Iris pigment epithelial cell (primary cell): Measurements from ENCODE around the gene TACC3.

Experiments used
- DNase-seq: peaks from one replicate; pipeline ENCODE4 v3.0.0-alpha.2; 2011; ENCODE audit warnings: low read depth

Gene TACC3

DNA sequence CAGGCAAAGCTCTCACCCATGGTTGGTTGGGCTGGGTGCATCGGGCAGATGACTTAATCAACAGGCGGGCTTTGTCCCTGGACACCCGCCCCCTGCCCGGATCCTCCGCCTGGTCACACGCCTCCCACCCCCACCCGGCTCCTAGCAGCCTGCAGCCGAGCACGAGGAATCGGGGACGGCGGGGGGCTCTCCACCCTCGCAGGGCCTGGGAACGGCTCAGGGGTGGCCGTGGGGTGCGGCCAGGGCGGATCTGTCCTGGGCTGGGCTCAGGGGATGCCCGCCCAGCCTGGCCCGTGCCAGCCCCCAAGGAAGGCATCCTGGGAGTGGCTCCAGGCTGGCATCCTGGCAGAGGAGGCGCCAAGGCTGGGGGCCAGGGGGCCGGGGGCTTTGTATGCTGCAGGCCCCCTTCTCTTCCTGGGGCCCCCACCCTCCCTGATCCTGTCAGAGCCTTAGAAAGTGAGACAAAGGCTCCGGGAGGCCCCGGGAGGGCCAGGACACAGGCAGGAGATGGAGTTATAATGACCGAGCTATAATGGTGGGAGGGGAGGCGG lies 39.3 kb downstream of the TACC3 start:
- DNase-seq, result no peak

- DNase-seq, result no peak
These were observed 39.9 kb downstream of the TACC3 start for GRCh38 chr4:1761130-1761689.

- no peak for DNase-seq
These were observed 41.1 kb downstream of the TACC3 start for GRCh38 chr4:1762264-1763010.

DNA sequence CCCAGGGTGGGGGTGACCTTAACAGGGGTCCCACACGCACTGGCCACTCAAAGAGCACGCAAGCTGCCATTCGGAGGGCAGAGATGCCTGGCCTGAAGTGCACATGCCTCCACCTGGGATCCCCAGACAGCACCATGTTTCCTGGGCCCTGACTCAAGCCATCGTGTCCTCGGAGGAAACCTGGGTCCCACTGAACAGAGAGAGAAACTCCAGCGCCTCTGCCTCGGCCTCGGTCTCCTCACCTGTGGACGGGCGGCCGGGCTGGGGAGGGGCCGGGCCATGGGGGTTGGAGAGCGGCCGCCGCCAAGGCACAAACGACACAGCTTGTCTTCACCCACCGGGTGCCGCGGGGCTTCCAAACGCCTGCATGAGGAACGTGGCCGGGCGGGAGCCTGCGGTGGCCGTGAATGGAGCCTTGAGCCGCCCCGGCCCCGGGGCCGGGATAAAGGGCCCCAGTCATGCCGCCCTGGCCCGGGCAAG lies 41.8 kb downstream of the TACC3 start:
- no peak for DNase-seq

DNA sequence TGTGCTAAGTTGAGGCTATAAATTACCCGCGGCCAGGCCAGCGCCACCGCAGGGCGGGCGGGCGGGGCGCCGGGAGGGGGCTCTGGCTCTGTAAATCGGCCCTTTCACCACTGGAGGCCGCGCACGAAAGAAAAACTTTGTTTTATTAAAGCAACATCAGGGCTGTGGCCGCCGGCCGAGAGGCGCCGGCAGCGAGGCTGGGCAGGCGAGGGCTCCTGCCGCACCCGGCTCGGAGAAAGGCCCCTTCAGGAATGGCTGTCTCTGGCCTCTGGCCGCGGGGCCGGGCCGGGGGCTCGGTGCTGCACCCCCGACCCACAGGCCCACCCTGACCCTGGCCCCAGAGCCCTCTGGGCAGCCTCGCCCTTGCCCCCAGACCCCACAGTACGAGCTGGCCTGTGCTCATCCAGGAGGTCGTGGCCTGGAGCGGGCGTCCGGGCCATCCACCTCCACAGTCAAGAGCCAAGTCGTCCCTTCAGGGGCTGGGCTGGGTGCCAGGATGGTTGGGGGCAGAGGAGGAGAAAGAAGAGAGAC lies 42.3 kb downstream of the TACC3 start:
- DNase-seq, result peak; percentile 43

DNA sequence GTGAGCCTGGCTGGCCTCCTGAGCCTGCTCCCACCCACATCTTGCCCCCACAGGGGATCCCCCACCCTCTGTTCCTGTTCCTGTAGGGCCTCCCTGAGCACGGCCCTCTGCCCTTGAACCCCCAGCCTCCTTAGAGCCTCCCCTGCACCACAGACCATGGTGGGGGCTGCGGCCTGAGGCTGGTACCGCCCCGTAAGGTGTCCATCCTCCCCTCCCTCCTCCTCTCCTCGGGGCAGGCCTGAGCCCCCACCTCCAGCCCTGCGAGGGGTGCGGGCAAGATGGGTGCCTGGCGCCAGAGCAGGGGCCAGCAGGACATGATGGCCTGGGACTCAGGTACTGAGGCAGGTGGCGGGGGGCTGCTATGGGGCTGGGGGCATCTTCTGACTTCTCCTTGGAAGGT lies 43.3 kb downstream of the TACC3 start:
- DNase-seq, result no peak

DNA sequence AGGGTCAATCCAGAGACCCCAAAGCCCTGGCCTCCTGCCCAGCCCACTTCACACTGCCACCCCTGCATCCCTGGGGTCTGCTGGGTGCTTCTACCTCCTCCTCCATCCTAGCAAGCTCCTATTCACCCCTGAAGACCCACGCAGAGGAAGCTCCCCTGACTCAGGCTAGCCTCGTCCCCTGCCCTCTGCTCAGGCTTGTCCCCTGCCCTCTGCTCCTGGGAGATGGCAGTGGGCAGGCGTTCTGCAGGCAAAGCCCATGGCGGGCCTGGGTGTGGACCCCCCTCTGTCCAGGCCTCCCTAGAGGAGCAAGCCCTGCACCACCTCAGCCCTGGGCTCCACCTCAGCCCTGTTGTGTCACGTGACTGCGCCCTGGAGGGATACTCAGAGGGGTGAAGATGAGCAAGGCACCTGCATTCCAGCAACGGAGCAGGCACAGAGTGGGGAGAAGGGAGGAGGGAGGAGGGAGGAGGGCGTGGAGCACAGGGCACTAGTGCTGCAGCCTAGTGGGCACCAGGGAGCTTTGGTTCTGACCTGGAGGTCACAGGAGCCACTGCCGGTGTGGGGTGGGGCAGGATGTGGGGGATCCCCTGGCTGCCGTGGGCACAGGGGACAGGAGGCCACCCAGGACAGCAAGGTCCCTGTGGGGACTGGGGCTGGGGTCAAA lies 44.2 kb downstream of the TACC3 start:
- DNase-seq, result no peak

DNA sequence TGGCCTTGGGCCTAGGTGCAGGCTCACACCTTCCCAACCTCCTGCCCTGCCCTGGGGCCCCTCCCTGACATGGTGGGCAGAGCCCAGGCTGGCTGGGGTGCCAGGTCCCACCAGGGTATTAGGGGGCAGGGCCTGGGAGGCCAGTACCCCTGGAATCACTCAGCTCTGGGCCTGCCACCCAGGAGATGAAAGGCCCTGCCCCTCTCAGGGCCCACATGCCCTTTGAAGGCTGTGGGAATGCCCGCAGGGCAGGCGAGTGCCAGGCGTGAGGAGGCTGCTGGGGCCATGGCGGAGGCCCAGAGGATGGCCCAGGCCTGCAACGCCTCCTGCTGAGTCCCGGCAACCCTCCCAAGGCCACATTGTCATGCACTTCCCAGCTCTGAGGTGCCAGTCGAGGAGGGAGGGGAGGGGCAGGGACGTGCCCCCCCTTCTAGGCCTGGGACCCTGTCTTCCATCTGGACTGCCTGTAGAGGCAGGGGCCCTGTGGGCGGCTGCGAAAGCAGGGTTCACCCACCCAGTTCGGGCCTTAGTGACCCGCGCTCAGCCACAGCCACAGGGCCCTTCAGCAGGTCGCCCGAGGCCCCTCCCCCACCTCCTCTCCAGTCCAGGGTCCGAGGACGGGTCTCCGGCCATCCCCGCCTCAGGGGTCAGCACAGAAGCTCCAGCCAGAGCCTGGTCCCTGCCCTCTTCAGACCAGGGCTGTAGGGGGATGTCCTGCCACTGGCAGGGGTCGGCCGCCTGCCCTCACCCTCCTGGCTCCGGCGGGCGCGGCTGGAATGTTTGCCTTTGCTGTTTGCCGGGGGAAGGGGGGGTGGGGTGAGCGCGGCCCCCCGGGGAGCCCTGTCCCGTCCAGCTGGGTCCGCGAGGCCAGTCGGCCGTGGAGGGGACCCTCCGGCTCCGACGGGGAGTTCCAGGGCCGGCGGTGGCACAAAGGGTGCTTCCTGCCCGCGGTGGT lies 45.1 kb downstream of the TACC3 start:
- DNase-seq, result no peak

DNA sequence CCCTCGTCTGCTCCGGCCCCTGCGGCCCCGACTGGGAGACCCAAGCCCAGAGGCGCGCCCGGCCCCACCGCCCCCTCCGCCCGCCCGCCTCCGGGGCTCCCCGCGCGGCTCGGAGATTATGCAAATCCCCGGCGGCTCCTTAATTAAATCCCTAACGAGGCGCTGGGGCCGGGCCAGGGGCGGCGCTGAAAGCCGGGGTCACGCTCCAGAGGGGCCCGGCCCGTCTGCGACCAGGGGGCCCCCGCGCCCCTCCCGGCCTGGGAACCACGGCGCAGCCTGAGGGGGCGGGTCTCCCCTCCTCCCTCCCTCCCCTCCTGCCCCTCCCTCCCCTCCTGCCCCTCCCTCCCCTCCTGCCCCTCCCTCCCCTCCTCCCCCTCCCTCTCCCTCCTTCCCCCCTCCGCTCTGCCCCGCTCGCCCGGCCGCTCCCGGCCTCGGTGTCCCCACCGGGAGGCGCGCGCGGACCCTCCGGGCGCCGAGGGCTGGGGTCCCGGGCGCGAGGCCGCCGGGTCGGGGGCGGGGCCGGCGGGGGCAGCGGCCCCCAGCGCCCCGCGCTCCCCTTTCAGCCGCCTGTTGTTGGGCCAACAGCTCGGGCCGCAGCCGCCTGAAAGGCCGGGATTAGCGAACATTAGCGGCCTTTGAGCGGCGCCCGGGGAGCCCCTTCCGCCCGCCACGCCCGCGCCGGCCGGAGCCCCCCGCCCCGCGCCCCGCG lies 45.9 kb downstream of the TACC3 start:
- DNase-seq, result no peak

GRCh38 chr4:1767770-1768366 lies 46.5 kb downstream of the TACC3 start:
- DNase-seq, result peak; percentile 36

DNA sequence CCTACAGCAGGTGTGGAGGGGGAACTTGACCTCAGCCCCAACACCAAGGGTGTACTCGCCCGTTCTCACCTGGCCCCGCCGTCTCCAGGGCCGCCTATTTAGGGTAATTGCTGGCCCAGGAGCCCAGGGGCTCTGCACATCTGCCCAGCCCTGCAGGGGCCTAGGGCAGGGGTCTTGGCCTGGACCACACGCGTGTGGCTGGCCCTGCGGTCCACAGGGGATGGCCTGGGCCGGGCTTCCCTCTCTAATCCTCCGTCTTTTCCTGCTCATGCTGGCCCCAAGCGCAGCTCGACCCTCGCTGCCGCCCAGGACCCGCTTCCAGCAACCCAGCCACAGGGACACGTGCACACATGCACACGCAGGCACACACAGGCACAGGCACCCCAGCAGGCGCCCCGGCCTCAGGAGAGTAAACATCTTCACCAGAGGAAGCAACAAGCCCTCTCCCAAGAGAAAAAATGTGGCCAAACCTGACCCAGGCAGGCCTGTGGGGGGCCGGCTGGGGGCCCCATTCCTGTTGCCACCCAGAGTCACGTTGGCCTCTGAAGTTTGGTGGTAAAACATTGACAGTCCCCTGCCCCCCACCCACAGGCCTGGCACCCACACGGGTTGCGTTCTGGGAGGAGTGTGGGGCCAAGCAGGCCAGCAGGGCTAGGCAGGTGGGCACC lies 47.2 kb downstream of the TACC3 start:
- DNase-seq, result no peak

- DNase-seq, result no peak
These were observed 48.4 kb downstream of the TACC3 start for GRCh38 chr4:1769692-1770091.

DNA sequence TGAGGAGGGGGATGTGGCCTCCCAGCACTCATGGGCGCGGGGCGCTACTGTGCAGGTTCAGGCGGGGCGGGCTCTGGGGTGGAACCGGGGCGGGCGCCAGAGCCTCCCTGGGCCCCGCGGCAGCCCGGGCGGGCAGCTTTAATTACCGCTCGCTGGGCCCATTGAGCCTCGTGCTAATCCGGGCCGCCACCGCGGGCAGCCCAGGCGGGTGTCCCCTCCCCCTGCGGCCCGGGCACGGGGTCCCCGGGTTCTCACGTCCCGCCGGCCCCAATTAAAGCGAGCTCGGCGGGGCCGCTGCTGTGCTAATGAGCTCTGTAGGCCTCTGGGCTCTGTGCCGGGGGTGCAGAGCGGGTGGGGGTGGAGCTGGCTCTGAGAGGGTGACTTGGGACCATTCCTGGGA lies 48.9 kb downstream of the TACC3 start:
- DNase-seq, result no peak

DNA sequence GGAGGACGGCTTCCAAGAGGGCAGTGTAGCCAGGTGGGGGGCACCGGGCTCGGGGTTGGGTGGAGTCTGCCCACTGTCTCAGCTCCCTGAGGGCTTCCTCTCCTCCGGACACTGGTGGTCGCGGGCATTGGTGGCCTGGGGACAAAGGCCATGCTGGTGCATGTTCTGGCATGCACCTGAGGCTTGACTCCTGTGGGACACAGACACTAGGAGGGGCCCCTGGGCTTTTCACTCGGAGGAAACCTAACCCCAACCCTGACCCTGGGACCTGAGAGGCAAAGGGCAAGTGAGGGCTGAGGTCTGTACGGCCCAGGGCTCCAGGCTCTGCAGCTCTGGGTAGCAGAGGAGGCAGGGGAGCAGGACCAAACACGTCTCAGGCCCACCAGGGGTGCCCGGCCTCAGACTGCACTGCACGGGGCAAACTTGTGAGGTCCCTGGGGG lies 49.5 kb downstream of the TACC3 start:
- no peak for DNase-seq

DNA sequence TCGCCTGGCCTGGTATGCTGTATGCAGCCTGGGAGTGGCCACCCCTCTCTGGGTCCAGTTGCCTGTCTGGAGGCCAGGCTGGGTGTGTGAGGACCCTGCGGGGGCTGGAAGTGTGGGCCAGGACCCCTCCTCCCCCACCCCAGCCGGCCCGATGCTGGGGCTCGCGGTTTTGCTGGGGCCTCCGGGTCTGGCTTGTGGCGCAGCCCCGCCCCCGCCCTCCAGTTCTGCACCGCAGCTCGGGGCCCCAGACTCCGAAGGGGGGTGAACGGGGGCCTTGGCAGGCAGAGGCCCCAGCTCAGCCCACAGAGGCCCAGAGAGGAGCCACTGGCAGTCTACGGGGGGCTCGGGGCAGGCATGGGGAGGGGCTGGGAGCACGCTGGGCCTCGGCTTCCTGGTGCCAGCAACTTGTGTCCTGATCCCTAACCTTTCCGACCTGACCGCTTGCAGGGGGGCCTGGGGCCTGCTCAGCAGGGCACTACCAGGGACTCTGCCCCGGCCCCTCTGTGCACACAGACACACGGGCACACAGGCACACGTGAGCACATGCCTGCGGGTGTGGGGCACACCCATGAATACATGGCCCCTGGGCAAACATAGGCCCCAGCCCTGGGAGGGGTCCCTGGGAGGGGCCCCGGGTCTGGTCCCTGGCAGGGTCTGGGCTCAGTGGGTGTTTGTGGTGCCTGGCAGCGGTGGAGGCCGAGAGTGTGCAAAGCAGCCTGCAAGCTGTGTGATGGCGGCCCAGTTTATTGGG lies 50.4 kb downstream of the TACC3 start:
- DNase-seq, result no peak

DNA sequence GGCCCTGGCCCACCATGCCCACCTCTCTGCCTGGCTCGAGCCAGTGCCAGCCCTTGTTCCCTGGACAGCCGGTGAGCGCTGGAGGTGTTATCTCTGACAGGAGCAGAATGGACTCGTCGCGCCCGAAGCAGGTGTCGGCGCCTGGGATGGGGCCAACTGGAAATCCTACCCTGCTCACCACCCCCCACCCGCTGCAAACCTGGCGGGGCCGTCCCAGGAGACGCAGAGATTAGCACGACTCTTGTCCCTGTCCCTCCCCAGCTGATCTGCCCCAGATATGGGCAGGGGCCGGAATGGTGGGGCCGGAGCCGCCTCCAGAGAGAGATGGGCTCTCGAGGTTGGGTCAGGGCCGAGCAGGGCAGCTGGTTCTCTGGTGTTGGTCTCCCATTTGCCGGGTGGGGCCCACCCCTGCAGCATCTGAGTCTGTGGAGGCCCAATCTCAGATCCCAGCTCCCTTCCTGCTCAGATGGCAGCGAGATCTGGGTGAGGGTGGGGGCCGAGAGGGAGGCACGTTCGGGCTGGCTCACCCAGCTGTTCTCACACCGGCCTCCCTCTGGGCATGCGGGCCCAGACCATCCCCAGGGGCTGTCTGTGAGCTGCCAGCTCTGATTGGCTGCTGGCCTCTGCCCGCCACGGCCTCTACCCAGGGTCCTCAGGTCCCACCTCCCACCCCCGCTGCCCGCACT lies 51.7 kb downstream of the TACC3 start:
- no peak for DNase-seq

- no peak for DNase-seq
These were observed 52.4 kb downstream of the TACC3 start for GRCh38 chr4:1773754-1774153.

DNA sequence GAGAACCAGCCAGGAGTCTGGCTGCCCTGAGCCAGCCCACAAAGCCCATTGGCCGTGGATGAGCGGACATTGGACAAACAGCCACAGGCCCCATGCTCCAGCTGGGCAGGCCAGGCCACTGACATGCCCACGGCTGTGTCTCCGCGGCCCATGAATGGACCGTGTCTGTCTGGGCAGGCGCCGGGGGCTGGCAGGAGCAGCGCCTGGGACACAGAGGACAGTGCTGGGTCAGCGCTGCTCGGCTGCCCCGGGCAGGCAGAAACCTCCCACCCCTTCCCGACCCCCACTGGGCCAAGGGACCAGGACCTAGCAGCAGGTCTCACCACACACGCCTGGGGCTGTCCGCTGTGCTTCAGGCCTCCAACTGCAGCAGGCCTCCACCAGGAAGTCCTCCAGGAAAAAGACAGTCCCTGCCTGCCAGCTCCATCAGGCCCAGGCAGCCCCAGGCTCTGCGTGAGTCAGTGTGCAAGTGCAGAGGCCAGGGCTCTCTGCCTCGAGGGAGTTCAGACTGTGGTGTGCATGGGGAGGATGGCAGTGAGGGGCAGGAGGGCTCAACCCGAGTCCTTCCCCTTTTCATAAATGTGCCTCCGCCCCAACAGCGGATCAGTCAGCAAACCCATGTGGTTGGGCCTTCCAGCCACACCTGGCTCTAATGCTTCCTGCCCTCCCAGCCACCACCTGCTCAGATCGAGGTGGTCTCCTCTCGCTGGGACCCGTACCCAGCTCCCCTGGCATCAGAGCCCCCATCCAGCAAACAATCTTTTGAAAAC lies 54.6 kb downstream of the TACC3 start:
- no peak for DNase-seq
